ENCODE measurements around the gene FLT1.

DNA sequence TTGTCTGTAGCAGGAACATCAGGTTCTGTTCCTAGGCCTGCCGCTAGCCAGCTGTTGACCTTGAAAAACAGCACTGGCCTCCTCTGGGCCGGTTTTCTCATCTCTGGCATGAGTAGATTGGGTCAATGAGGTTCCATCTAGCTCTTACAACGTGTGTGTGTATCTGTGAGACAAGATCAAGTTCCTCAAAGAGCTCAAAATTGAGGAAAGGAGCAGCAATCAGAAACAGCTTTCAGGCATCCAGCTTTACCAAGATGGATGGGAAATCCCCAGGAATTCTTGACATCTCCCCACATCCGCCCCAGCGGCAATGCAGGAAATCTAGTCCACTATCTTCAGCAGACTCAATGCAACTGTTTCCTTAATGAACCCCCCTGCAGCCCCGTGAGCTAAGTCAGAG, 4.9 kb downstream of the FLT1 start:
- TF ChIP-seq, protein P1, sequence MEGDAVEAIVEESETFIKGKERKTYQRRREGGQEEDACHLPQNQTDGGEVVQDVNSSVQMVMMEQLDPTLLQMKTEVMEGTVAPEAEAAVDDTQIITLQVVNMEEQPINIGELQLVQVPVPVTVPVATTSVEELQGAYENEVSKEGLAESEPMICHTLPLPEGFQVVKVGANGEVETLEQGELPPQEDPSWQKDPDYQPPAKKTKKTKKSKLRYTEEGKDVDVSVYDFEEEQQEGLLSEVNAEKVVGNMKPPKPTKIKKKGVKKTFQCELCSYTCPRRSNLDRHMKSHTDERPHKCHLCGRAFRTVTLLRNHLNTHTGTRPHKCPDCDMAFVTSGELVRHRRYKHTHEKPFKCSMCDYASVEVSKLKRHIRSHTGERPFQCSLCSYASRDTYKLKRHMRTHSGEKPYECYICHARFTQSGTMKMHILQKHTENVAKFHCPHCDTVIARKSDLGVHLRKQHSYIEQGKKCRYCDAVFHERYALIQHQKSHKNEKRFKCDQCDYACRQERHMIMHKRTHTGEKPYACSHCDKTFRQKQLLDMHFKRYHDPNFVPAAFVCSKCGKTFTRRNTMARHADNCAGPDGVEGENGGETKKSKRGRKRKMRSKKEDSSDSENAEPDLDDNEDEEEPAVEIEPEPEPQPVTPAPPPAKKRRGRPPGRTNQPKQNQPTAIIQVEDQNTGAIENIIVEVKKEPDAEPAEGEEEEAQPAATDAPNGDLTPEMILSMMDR (optimal IDR thresholded peaks at IDR 0.05 in 1 of 3, IDR thresholded peaks at IDR 0.05 in 1 of 3, conservative IDR thresholded peaks at IDR 0.05 in 1 of 3; ENCODE audit: extremely low read depth in 1 of 3, insufficient read depth in 2 of 3, low read length in 3 of 3): no peak
- TF ChIP-seq EZH2 (IDR thresholded peaks at IDR 0.05; ENCODE audit: low read length): no peak
